ENCODE results near the gene AUTS2. TPM values are rescaled to one million over a fixed set of nuclear protein-coding genes. Genes with fewer than 3 reads are reported as not detected.

The AUTS2 gene
- total RNA-seq, 1 donor from 2014 or later, result 94.1 TPM

- no peak for DNase-seq (ENCODE audit: extremely low spot score, unreplicated experiment)
- no peaks in the 10 kb centered on the region for H3K36me3 Mint-ChIP-seq
- H3K9me3 Mint-ChIP-seq, result no peaks in the 10 kb centered on the region
- no peak overlapping the region for H3K4me3 Mint-ChIP-seq
- no peaks in the 10 kb centered on the region for H3K27me3 Mint-ChIP-seq
- TF ChIP-seq CTCF (conservative IDR thresholded peaks at IDR 0.05), result no peak
- no peak overlapping the region for H3K27ac Mint-ChIP-seq
- peaks cover 56% of the 10 kb centered on the region for H3K4me1 Mint-ChIP-seq (ENCODE audit: unreplicated experiment)
Measured at GRCh38 chr7:69837387-69838068, 239.3 kb downstream of the AUTS2 start.

- no peaks in the 10 kb centered on the region for H3K27me3 Mint-ChIP-seq
Measured at GRCh38 chr7:69839782-69840181, 241.5 kb downstream of the AUTS2 start.

GRCh38 chr7:69840248-69840647, 242.0 kb downstream of the AUTS2 start:
- no peak overlapping the region for H3K27ac Mint-ChIP-seq
- peaks cover 52% of the 10 kb centered on the region for H3K4me1 Mint-ChIP-seq (ENCODE audit: unreplicated experiment)

More at GRCh38 chr7:69839782-69840181, 241.5 kb downstream of the AUTS2 start:
- no peak for TF ChIP-seq CTCF (conservative IDR thresholded peaks at IDR 0.05)
- no peaks in the 10 kb centered on the region for H3K36me3 Mint-ChIP-seq
- peaks cover 55% of the 10 kb centered on the region for H3K4me1 Mint-ChIP-seq (ENCODE audit: unreplicated experiment)
- no peak for DNase-seq (ENCODE audit: extremely low spot score, unreplicated experiment)
- H3K9me3 Mint-ChIP-seq, result no peaks in the 10 kb centered on the region
- H3K27ac Mint-ChIP-seq, result no peak overlapping the region
- H3K4me3 Mint-ChIP-seq, result no peak overlapping the region

GRCh38 chr7:69843653-69844052, 245.4 kb downstream of the AUTS2 start:
- no peaks in the 10 kb centered on the region for H3K27me3 Mint-ChIP-seq
- TF ChIP-seq CTCF (conservative IDR thresholded peaks at IDR 0.05), result no peak
- H3K4me3 Mint-ChIP-seq, result no peak overlapping the region
- no peaks in the 10 kb centered on the region for H3K9me3 Mint-ChIP-seq
- no peak overlapping the region for H3K27ac Mint-ChIP-seq
- no peaks in the 10 kb centered on the region for H3K36me3 Mint-ChIP-seq
- H3K4me1 Mint-ChIP-seq (ENCODE audit: unreplicated experiment), result peaks cover 58% of the 10 kb centered on the region
- DNase-seq (ENCODE audit: extremely low spot score, unreplicated experiment), result no peak

More at GRCh38 chr7:69840248-69840647, 242.0 kb downstream of the AUTS2 start:
- Mint-ChIP-seq H3K4me3 (no peak overlapping the region), H3K36me3 (no peaks in the 10 kb centered on the region), H3K9me3 (no peaks in the 10 kb centered on the region), H3K27me3 (no peaks in the 10 kb centered on the region)
- DNase-seq (ENCODE audit: extremely low spot score, unreplicated experiment), result no peak
- TF ChIP-seq CTCF (conservative IDR thresholded peaks at IDR 0.05), result no peak

GRCh38 chr7:69844264-69844868, 246.1 kb downstream of the AUTS2 start:
- Mint-ChIP-seq H3K4me3 (no peak overlapping the region), H3K4me1 (ENCODE audit: unreplicated experiment) (peaks cover 60% of the 10 kb centered on the region), H3K27ac (no peak overlapping the region)

More at GRCh38 chr7:69844264-69844868, 246.1 kb downstream of the AUTS2 start:
- TF ChIP-seq CTCF (conservative IDR thresholded peaks at IDR 0.05), result no peak
- Mint-ChIP-seq H3K9me3 (no peaks in the 10 kb centered on the region), H3K27me3 (no peaks in the 10 kb centered on the region), H3K36me3 (no peaks in the 10 kb centered on the region)
- DNase-seq (ENCODE audit: extremely low spot score, unreplicated experiment), result no peak
